Loucy (cell line): ENCODE data around the gene ELMO1.

Source experiments
- H2AFZ ChIP-seq: fragments of 200-600 bp; sonication (generic); 2 replicates; pipeline ENCODE4 v1.6.0; 2016; ENCODE audit warnings: antibody characterized with exemption, mild to moderate bottlenecking, low read length, moderate library complexity
- H3F3A ChIP-seq: fragments of 200-600 bp; 2 replicates; pipeline ENCODE4 v1.6.0; 2016; ENCODE audit warnings: antibody characterized with exemption, low read depth, mild to moderate bottlenecking
- H3K27me3 ChIP-seq: fragments of 200-600 bp; sonication (generic); 2 replicates; pipeline ENCODE4 v1.6.1; 2014; ENCODE audit warnings: low read length, mild to moderate bottlenecking; ENCODE audit not compliant: insufficient read depth, poor library complexity, severe bottlenecking
- H3K36me3 ChIP-seq: fragments of 200-600 bp; sonication (generic); 2 replicates; pipeline ENCODE4 v1.6.1; 2016; ENCODE audit warnings: low read length; ENCODE audit not compliant: insufficient read depth
- H3K4me1 ChIP-seq: fragments of 200-600 bp; sonication (generic); 2 replicates; pipeline ENCODE4 v1.5.1; 2014; ENCODE audit warnings: low read length, mild to moderate bottlenecking; ENCODE audit not compliant: insufficient read depth, poor library complexity, severe bottlenecking
- H3K4me2 ChIP-seq: fragments of 200-600 bp; sonication (generic); 2 replicates; pipeline ENCODE4 v1.6.0; 2014; ENCODE audit warnings: antibody characterized with exemption, low read length, low read depth, mild to moderate bottlenecking; ENCODE audit not compliant: poor library complexity, severe bottlenecking
- H3K4me3 ChIP-seq: fragments of 200-600 bp; sonication (generic); 2 replicates; pipeline ENCODE4 v1.5.1; 2014; ENCODE audit warnings: low read length, mild to moderate bottlenecking, mixed read lengths; ENCODE audit not compliant: poor library complexity, severe bottlenecking
- H3K79me2 ChIP-seq: fragments of 200-600 bp; sonication (generic); 2 replicates; pipeline ENCODE4 v1.6.1; 2014; ENCODE audit warnings: low read length; ENCODE audit not compliant: insufficient read depth
- H3K9ac ChIP-seq: fragments of 200-600 bp; sonication (generic); 2 replicates; pipeline ENCODE4 v1.6.0; 2014; ENCODE audit warnings: mild to moderate bottlenecking, low read depth, low read length, moderate library complexity; ENCODE audit not compliant: poor library complexity, severe bottlenecking
- H3K9me2 ChIP-seq: fragments of 200-600 bp; sonication (generic); replicated peaks from 2 replicates; pipeline ENCODE4 v1.6.1; 2016; ENCODE audit warnings: low read depth, low read length, mixed read lengths
- H3K9me3 ChIP-seq: fragments of 200-600 bp; sonication (generic); 2 replicates; pipeline ENCODE4 v1.6.1; 2014; ENCODE audit warnings: mild to moderate bottlenecking, antibody characterized with exemption, low read length, low read depth; ENCODE audit not compliant: insufficient read depth
- H4K20me1 ChIP-seq: fragments of 200-600 bp; sonication (generic); 2 replicates; pipeline ENCODE4 v1.6.0; 2014; ENCODE audit warnings: antibody characterized with exemption, low read length, mild to moderate bottlenecking; ENCODE audit not compliant: insufficient read depth, poor library complexity, severe bottlenecking
- CTCF ChIP-seq: fragments of 200-600 bp; sonication (generic); conservative IDR thresholded peaks from 2 replicates; pipeline ENCODE4 v1.5.1; 2014; ENCODE audit warnings: mild to moderate bottlenecking, antibody characterized with exemption, low read length
- EZH2phosphoT487 ChIP-seq: fragments of 200-600 bp; IDR thresholded peaks from 2 replicates; pipeline ENCODE4 v1.6.1; 2018; ENCODE audit warnings: antibody characterized with exemption, mild to moderate bottlenecking, moderate library complexity, borderline replicate concordance

ELMO1 gene

GRCh38 chr7:37206192-37206591, 242.5 kb downstream of the ELMO1 start:
- no peak overlapping the region for H2AFZ ChIP-seq
- no peak overlapping the region for H3K4me2 ChIP-seq
- no peaks in the 10 kb centered on the region for H3K9me2 ChIP-seq
- H3K4me3 ChIP-seq: no peak overlapping the region
- H3F3A ChIP-seq: no peaks in the 10 kb centered on the region
- no peaks in the 10 kb centered on the region for H3K27me3 ChIP-seq
- no peaks in the 10 kb centered on the region for H3K79me2 ChIP-seq
- TF ChIP-seq CTCF: no peak
- TF ChIP-seq EZH2phosphoT487: no peak
- peaks cover 70% of the 10 kb centered on the region for H3K36me3 ChIP-seq
- H3K4me1 ChIP-seq: no peaks in the 10 kb centered on the region
- H4K20me1 ChIP-seq: no peaks in the 10 kb centered on the region
- H3K9me3 ChIP-seq: no peaks in the 10 kb centered on the region
- no peak overlapping the region for H3K9ac ChIP-seq

GRCh38 chr7:37205451-37205850, 243.2 kb downstream of the ELMO1 start:
- H2AFZ ChIP-seq: no peak overlapping the region
- no peak for TF ChIP-seq EZH2phosphoT487
- TF ChIP-seq CTCF: no peak

GRCh38 chr7:37201876-37202198, 246.8 kb downstream of the ELMO1 start:
- no peaks in the 10 kb centered on the region for H3K27me3 ChIP-seq
- H3K4me3 ChIP-seq: no peak overlapping the region
- peaks cover 7% of the 10 kb centered on the region for H3K4me1 ChIP-seq
- no peaks in the 10 kb centered on the region for H3F3A ChIP-seq
- H3K4me2 ChIP-seq: no peak overlapping the region
- H3K9me2 ChIP-seq: no peaks in the 10 kb centered on the region
- H3K79me2 ChIP-seq: no peaks in the 10 kb centered on the region
- H4K20me1 ChIP-seq: no peaks in the 10 kb centered on the region
- H2AFZ ChIP-seq: no peak overlapping the region
- H3K9me3 ChIP-seq: no peaks in the 10 kb centered on the region
- H3K9ac ChIP-seq: no peak overlapping the region
- H3K36me3 ChIP-seq: peaks cover 49% of the 10 kb centered on the region
- TF ChIP-seq CTCF: no peak
- TF ChIP-seq EZH2phosphoT487: no peak

More at GRCh38 chr7:37205451-37205850, 243.2 kb downstream of the ELMO1 start:
- Histone ChIP-seq H3K36me3 (peaks cover 63% of the 10 kb centered on the region), H3K79me2 (no peaks in the 10 kb centered on the region), H4K20me1 (no peaks in the 10 kb centered on the region), H3K9me3 (no peaks in the 10 kb centered on the region), H3K27me3 (no peaks in the 10 kb centered on the region), H3K4me2 (no peak overlapping the region), H3K9me2 (no peaks in the 10 kb centered on the region), H3K9ac (no peak overlapping the region), H3F3A (no peaks in the 10 kb centered on the region), H3K4me3 (no peak overlapping the region), H3K4me1 (no peaks in the 10 kb centered on the region)
